Adrenal gland (tissue), 12 donors: Measurements from ENCODE around the gene TBC1D16. TPM values are rescaled to one million over a fixed set of nuclear protein-coding genes. Genes with fewer than 3 reads are reported as not detected.
"Not testable (repeated sequence)": the region's sequence is repeated elsewhere in the genome, so short reads cannot be mapped to it uniquely, and the experiment has no call there.

Experiments used
- DNase-seq, 7 donors: peaks; one replicate each; pipeline ENCODE4 v3.0.0-alpha.2; 2019 to 2020
- H3K27ac ChIP-seq, 5 donors: fragments of 200-600 bp; sonication (generic) in 4 of 5; 1 replicate in 3 of 5; 2 replicates in 2 of 5; pipeline versions ENCODE4 v1.5.1 to v1.8.0; 2016 to 2020; ENCODE audit warnings: mild to moderate bottlenecking in 1 of 5
- H3K27me3 ChIP-seq: fragments of 200-600 bp; 2 replicates; pipeline ENCODE4 v1.8.0; 2021
- H3K36me3 ChIP-seq, 2 donors: fragments of 200-600 bp; replicated peaks in 1 of 2; 1 replicate in 1 of 2; 2 replicates in 1 of 2; pipeline versions ENCODE4 v1.5.1 to v1.8.0; 2018 to 2022
- H3K4me1 ChIP-seq, 2 donors: fragments of 200-600 bp; replicated peaks in 1 of 2; 1 replicate in 1 of 2; 2 replicates in 1 of 2; pipeline versions ENCODE4 v1.5.1 to v1.8.0; 2018 to 2021
- H3K4me3 ChIP-seq, 4 donors: fragments of 200-600 bp; sonication (generic) in 3 of 4; one replicate each; pipeline ENCODE4 v1.5.1; 2016 to 2018
- H3K9me3 ChIP-seq, 3 donors: fragments of 200-600 bp; sonication (generic) in 1 of 3; replicated peaks in 1 of 3; 1 replicate in 2 of 3; 2 replicates in 1 of 3; pipeline versions ENCODE4 v1.5.1 to v1.8.0; 2016 to 2021
- CTCF ChIP-seq, 6 experiments: fragments of 450-650 bp in 4 of 6; fragments of 200-600 bp in 2 of 6; sonication (generic) in 1 of 6; IDR thresholded peaks; 1 replicate in 5 of 6; 2 replicates in 1 of 6; pipeline versions ENCODE4 v1.5.1 to v1.8.0; 2016 to 2021; ENCODE audit warnings: antibody characterized with exemption in 6 of 6, mild to moderate bottlenecking in 2 of 6, moderate library complexity in 1 of 6
- POLR2A ChIP-seq, 2 donors: fragments of 450-650 bp; IDR thresholded peaks; one replicate each; pipeline ENCODE4 v1.6.1; 2017; ENCODE audit warnings: antibody characterized with exemption in 2 of 2, mild to moderate bottlenecking in 2 of 2, moderate library complexity in 1 of 2
- WGBS, 4 donors: extraction: QIAGEN DNeasy Blood & Tissue Kit in 2 of 4; methylation state at CpG; one replicate each; pipeline versions ENCODE4 v1.1.5 to v1.1.7; 2013 to 2017; 5-methylcytosine and 5-hydroxymethylcytosine counted together
- intact Hi-C, 2 donors: fragments of 100-400 bp; cut with DNase I; formaldehyde crosslinking; loops; one replicate each; pipeline versions ENCODE4 v1.14.1 to v1.15.0; 2022 to 2023
- polyA plus RNA-seq, 3 donors: library from polyadenylated mRNA; stranded (reverse); fragments of 200-250 nt in 2 of 3; fragments of 350-450 nt in 1 of 3; fragmentation: Illumina TruSeq in 1 of 3; extraction: RNeasy Lipid Tissue Mini Kit (QIAGEN cat#74804) in 1 of 3; gene quantifications; one replicate each; pipeline ENCODE4 v1.2.3, GENCODE V29; 2013 to 2014
- total RNA-seq, 9 donors: library from RNA; depleted of rRNA in 4 of 9; stranded (reverse); fragments of >200 nt in 4 of 9; fragments of 120-200 nt in 1 of 9; fragmentation: NEBNext Ultra II Directional in 1 of 9; extraction: Animal tissue kit (Norgen Biotek cat#: 25700) in 1 of 9; gene quantifications; one replicate each; pipeline versions ENCODE4 v1.1.0 to v1.2.4, GENCODE V29; 2013 to 2023
- donor health status: healthy with polysubstance abuse.
- donor health status: Bipolar disorder and iron deficiency.
- donor health status: DM: yes; HTN: yes; CAD: no.
- donor health status: DM: no; HTN: no; CAD: no.
- donor health status: DM: no; HTN: no; CAD: no.
- donor health status: DM: yes; HTN: yes; CAD: no.

The TBC1D16 gene
- total and polyA plus RNA-seq, 12 donors = 4.2 to 62.5 (median 29.5) TPM

DNA sequence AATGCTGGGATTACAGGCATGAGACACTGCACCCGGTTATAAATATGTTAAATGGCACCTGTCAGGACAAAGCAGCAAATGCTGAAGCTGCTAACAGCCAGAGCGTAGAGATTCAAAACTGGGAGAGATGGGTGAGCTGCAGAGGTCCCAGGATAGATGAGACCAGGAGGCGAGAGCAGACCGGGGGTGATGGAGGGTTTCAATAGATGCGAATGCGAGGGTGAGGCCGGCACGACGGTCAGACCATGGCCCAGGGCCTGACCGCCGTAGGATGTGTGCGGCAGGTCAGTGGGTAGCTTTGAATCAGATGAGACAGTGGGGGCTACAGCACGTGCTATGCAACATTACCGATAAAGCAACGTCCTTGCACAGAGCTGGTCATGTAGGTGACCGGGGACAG, 15.0 kb upstream of the TBC1D16 start:
- TF ChIP-seq POLR2A (IDR thresholded peaks at IDR 0.05) (no peak), CTCF (IDR thresholded peaks at IDR 0.05) (no peak)
- WGBS, 4 donors = 85 to 98% (median 93%) methylated on average over 16 of the region's 16 CpGs
- Histone ChIP-seq H3K36me3 (peaks cover 0 to 7% of the 10 kb centered on the region in 2 donors), H3K4me1 (peaks cover 6 to 9% of the 10 kb centered on the region in 2 donors), H3K9me3 (no peaks in the 10 kb centered on the region), H3K4me3 (no peak overlapping the region), H3K27ac (no peak overlapping the region), H3K27me3 (no peaks in the 10 kb centered on the region)
- intact Hi-C loops = no loop called here
- no peak for DNase-seq

GRCh38 chr17:80049986-80050385, 14.3 kb upstream of the TBC1D16 start:
- no peaks in the 10 kb centered on the region for H3K9me3 ChIP-seq
- H3K4me1 ChIP-seq = peaks cover 6 to 9% of the 10 kb centered on the region in 2 donors
- peaks cover 0 to 7% of the 10 kb centered on the region in 2 donors for H3K36me3 ChIP-seq
- no peaks in the 10 kb centered on the region for H3K27me3 ChIP-seq
- no peak for DNase-seq
- intact Hi-C loops = no loop called here
- H3K4me3 ChIP-seq = no peak overlapping the region
- 95 to 97% (median 96%) methylated on average over 17 to 21 of the region's 21 CpGs for WGBS, 4 donors
- TF ChIP-seq POLR2A (IDR thresholded peaks at IDR 0.05) (no peak), CTCF (IDR thresholded peaks at IDR 0.05) (no peak)
- no peak overlapping the region for H3K27ac ChIP-seq

DNA sequence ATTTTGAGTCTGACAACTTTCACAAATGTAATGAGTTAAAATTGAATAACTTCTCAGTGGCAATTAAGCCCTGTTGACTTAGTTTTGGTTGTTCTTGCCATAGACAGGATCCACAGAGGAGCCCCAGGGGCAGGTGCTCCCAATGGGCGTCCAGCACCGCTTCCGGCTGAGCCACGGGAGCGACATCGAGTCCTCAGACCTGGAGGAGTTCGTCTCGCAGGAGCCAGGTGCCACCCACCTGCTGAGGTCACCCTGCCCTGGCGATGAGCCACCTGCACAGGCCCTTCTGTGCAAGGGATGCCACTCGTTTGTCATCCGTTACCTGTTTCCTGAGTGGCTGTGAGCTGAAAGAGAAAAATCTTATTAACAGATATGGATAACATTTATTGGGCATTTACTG, 11.5 kb upstream of the TBC1D16 start:
- DNase-seq = no peak
- Histone ChIP-seq H3K4me1 (no peaks in the 10 kb centered on the region), H3K27ac (no peak overlapping the region), H3K4me3 (no peak overlapping the region), H3K9me3 (no peaks in the 10 kb centered on the region), H3K27me3 (no peaks in the 10 kb centered on the region), H3K36me3 (peaks cover 0 to 7% of the 10 kb centered on the region in 2 donors)
- 88 to 93% (median 92%) methylated on average over 11 of the region's 11 CpGs for WGBS, 4 donors
- intact Hi-C loops = no loop called here
- TF ChIP-seq CTCF (IDR thresholded peaks at IDR 0.05) (no peak), POLR2A (IDR thresholded peaks at IDR 0.05) (no peak)

GRCh38 chr17:80046709-80047108, 11.0 kb upstream of the TBC1D16 start:
- H3K9me3 ChIP-seq, H3K36me3 ChIP-seq, H3K4me3 ChIP-seq, intact Hi-C loops, H3K27me3 ChIP-seq, H3K27ac ChIP-seq, DNase-seq, H3K4me1 ChIP-seq: not testable (repeated sequence)
- 93 to 99% (median 95%) methylated on average over 10 of the region's 10 CpGs for WGBS, 4 donors

- Histone ChIP-seq H3K9me3 (no peaks in the 10 kb centered on the region), H3K27me3 (no peaks in the 10 kb centered on the region), H3K4me1 (no peaks in the 10 kb centered on the region), H3K36me3 (peaks cover 0 to 7% of the 10 kb centered on the region in 2 donors), H3K4me3 (no peak overlapping the region), H3K27ac (no peak overlapping the region)
- 39 to 53% (median 45%) methylated on average over 4 of the region's 4 CpGs for WGBS, 4 donors
- TF ChIP-seq CTCF (IDR thresholded peaks at IDR 0.05) = no peak
- no peak for TF ChIP-seq POLR2A (IDR thresholded peaks at IDR 0.05)
- no peak for DNase-seq
- intact Hi-C loops = no loop called here
Observed at GRCh38 chr17:80045703-80046102, 10.0 kb upstream of the TBC1D16 start.
